ENCODE results near the gene SLC16A5. TPM values are rescaled to one million over a fixed set of nuclear protein-coding genes. Genes with fewer than 3 reads are reported as not detected.

SLC16A5 gene
- total RNA-seq, 1 experiment from 2014 or later: 33.8 TPM

DNA sequence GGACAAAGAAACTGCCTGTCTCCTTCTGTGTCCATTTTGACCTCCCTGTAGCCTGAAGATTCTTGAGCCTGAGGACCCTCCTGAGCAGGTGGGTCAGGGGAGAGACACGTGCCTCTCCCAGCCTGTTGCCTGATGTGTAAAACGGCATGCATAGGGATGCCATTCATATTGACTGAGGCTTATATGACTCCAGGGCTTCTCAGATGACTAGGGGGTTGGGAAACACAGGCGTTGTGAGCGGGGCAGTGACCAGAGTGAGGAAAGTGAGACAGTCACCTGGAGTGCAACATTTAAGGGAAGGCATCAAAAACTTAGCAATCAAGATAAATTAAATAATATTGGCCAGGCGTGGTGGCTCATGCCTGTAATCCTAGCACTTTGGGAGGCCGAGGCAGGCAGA lies 5.1 kb upstream of the SLC16A5 start:
- Histone ChIP-seq H3K27me3 (replicated peaks; ENCODE audit: control insufficient read depth, insufficient read depth, low read length) (no peaks in the 10 kb centered on the region), H3K4me1 (peaks cover 43% of the 10 kb centered on the region), H3K4me3 (ENCODE audit: low read depth, low read length) (no peak overlapping the region), H3K36me3 (ENCODE audit: control insufficient read depth, insufficient read depth, low read length) (no peaks in the 10 kb centered on the region), H3K9me3 (no peaks in the 10 kb centered on the region)
- Mint-ChIP-seq H3K4me3 (ENCODE audit: unreplicated experiment) (no peak overlapping the region), H3K4me1 (ENCODE audit: low read depth, unreplicated experiment) (peaks cover 41% of the 10 kb centered on the region), H3K36me3 (ENCODE audit: insufficient read depth, unreplicated experiment) (peaks cover 12% of the 10 kb centered on the region), H3K9me3 (ENCODE audit: unreplicated experiment) (no peaks in the 10 kb centered on the region), H3K27me3 (ENCODE audit: insufficient read depth, unreplicated experiment) (no peaks in the 10 kb centered on the region), H3K27ac (ENCODE audit: unreplicated experiment) (no peak overlapping the region)
- TF ChIP-seq, protein P1, sequence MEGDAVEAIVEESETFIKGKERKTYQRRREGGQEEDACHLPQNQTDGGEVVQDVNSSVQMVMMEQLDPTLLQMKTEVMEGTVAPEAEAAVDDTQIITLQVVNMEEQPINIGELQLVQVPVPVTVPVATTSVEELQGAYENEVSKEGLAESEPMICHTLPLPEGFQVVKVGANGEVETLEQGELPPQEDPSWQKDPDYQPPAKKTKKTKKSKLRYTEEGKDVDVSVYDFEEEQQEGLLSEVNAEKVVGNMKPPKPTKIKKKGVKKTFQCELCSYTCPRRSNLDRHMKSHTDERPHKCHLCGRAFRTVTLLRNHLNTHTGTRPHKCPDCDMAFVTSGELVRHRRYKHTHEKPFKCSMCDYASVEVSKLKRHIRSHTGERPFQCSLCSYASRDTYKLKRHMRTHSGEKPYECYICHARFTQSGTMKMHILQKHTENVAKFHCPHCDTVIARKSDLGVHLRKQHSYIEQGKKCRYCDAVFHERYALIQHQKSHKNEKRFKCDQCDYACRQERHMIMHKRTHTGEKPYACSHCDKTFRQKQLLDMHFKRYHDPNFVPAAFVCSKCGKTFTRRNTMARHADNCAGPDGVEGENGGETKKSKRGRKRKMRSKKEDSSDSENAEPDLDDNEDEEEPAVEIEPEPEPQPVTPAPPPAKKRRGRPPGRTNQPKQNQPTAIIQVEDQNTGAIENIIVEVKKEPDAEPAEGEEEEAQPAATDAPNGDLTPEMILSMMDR (IDR thresholded peaks at IDR 0.05; ENCODE audit: insufficient read depth in 1 of 2, low read depth in 1 of 2, low read length in 1 of 2, severe bottlenecking in 1 of 2, unreplicated experiment in 1 of 2): no peak
- DNase-seq: no peak
- intact Hi-C loops (cut with micrococcal nuclease; ENCODE audit: unreplicated experiment): no loop called here
- ChIA-PET CTCF (interaction anchor here (0.7 kb wide), 1 partner anchor 28 kb away, joined by 3 read pairs; no protein-coding TSS in a partner anchor), POLR2A (no interaction called here)
- BruUV-seq (replicated peaks): no TSS peak

DNA sequence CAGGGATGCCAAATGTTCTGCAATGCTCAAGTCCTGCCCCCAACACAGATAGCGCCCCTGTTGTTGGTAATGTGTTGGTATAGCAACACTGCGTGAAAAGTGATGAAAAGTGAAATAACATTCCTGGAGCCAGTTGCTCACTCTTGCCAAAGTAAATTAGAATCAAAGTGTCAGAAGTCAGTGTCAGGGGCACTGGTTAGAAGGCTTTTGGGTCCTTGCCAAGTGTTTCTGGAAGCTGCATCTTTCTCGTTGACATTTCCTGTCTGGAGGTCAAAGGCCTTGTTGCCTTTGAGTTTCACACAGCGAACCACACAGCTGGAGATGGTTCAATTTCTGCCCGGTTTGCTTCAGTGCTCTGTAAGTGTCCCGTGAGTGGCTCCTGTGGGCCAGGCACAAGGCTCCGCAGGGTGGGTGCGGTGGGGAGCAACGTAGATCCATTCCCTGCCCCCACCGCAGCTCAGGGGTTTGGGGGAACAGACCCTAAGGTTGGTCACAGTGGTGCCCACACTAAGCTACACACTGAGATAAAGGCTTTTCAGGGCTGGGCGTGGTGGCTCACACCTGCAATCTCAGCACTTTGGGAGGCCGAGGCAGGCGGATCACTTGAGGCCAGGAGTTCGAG lies 3.6 kb upstream of the SLC16A5 start:
- H3K27me3 Mint-ChIP-seq (ENCODE audit: insufficient read depth, unreplicated experiment): no peaks in the 10 kb centered on the region
- Histone ChIP-seq H3K27me3 (replicated peaks; ENCODE audit: control insufficient read depth, insufficient read depth, low read length) (no peaks in the 10 kb centered on the region), H3K4me1 (peaks cover 36% of the 10 kb centered on the region), H3K4me3 (ENCODE audit: low read depth, low read length) (no peak overlapping the region), H3K9me3 (no peaks in the 10 kb centered on the region), H3K36me3 (ENCODE audit: control insufficient read depth, insufficient read depth, low read length) (no peaks in the 10 kb centered on the region)
- ChIA-PET POLR2A (no interaction called here), CTCF (no interaction called here)
- DNase-seq: no peak
- H3K36me3 Mint-ChIP-seq (ENCODE audit: insufficient read depth, unreplicated experiment): peaks cover 16% of the 10 kb centered on the region
- TF ChIP-seq, protein P1 (IDR thresholded peaks at IDR 0.05; ENCODE audit: insufficient read depth in 1 of 2, low read depth in 1 of 2, low read length in 1 of 2, severe bottlenecking in 1 of 2, unreplicated experiment in 1 of 2): no peak
- no peak overlapping the region for H3K4me3 Mint-ChIP-seq (ENCODE audit: unreplicated experiment)
- BruUV-seq (replicated peaks): no TSS peak
- no peak overlapping the region for H3K27ac Mint-ChIP-seq (ENCODE audit: unreplicated experiment)
- intact Hi-C loops (cut with micrococcal nuclease; ENCODE audit: unreplicated experiment): no loop called here
- H3K4me1 Mint-ChIP-seq (ENCODE audit: low read depth, unreplicated experiment): peaks cover 37% of the 10 kb centered on the region
- no peaks in the 10 kb centered on the region for H3K9me3 Mint-ChIP-seq (ENCODE audit: unreplicated experiment)

DNA sequence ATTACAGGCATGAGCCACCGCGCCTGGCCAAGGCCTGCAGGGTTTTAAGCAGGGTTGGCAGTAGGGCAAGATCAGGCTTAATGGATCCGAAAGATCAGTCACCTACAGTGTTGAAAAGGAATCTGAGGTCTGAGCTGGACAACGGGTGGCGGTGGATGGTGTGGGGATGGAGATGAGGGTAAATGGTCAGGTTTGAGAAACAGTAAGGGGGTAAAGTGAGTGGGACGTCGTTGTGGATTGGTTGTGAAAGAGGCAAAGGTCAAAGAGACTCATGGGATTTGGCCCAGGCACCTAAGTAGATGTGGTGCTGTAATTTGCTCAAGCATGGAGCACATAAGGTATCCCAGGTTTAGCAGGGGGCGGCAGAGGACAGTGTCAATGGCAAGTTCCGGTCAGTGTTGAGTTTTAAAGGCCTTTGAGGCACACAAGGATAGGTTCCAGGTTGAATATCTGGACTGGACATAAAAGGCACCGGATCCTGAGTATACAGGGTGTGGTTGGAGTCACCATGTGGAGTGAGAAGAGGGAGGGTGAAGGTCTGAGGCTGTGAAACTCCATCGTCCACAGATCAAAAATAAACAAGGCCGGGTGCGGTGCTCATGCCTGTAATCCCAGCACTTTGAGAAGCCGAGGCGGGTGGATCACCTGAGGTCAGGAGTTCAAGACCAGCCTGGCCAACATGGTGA lies 1.1 kb upstream of the SLC16A5 start:
- H3K4me3 ChIP-seq (ENCODE audit: low read depth, low read length): peak overlapping the region; percentile 74

More for the DNA sequence above, 1.1 kb upstream of the SLC16A5 start:
- Mint-ChIP-seq H3K27me3 (ENCODE audit: insufficient read depth, unreplicated experiment) (no peaks in the 10 kb centered on the region), H3K27ac (ENCODE audit: unreplicated experiment) (peak overlapping the region; percentile 92), H3K9me3 (ENCODE audit: unreplicated experiment) (no peaks in the 10 kb centered on the region), H3K4me1 (ENCODE audit: low read depth, unreplicated experiment) (peaks cover 56% of the 10 kb centered on the region), H3K36me3 (ENCODE audit: insufficient read depth, unreplicated experiment) (peaks cover 25% of the 10 kb centered on the region), H3K4me3 (ENCODE audit: unreplicated experiment) (peak overlapping the region; percentile 92)
- CTCF ChIA-PET: interaction anchor here (1.5 to 2.0 kb wide), 2 partner anchors 17 to 20 kb away, joined by 3 to 10 read pairs; no protein-coding TSS in a partner anchor
- Histone ChIP-seq H3K36me3 (ENCODE audit: control insufficient read depth, insufficient read depth, low read length) (no peaks in the 10 kb centered on the region), H3K4me1 (peaks cover 44% of the 10 kb centered on the region), H3K9me3 (no peaks in the 10 kb centered on the region), H3K27me3 (replicated peaks; ENCODE audit: control insufficient read depth, insufficient read depth, low read length) (no peaks in the 10 kb centered on the region)
- POLR2A ChIA-PET: interaction anchor here (0.7 to 2.7 kb wide), 6 partner anchors 8 to 48 kb away, joined by 6 to 45 read pairs (median 11); partner anchors contain the start of gene ARMC7
- intact Hi-C loops (cut with micrococcal nuclease; ENCODE audit: unreplicated experiment): loop anchor here (1.0 kb wide), 1 partner anchor 9 kb away; no protein-coding TSS in a partner anchor
- peak in 1 of 2 experiments; percentile 38 for DNase-seq
- TSS peak; percentile 82 for BruUV-seq (replicated peaks)
- TF ChIP-seq, protein P1 (IDR thresholded peaks at IDR 0.05; ENCODE audit: insufficient read depth in 1 of 2, low read depth in 1 of 2, low read length in 1 of 2, severe bottlenecking in 1 of 2, unreplicated experiment in 1 of 2): peak in 1 of 2 experiments; percentile 19

Measured in Caco-2 (cell line).